ENCODE data around the gene TIMP2.

TIMP2 gene

GRCh38 chr17:78898075-78898836 is 26.9 kb downstream of the TIMP2 start:
- no peak overlapping the region for H3K4me3 ChIP-seq (ENCODE audit: low read length)
- TF ChIP-seq CTCF (conservative IDR thresholded peaks at IDR 0.05; ENCODE audit: low read depth, low read length) = no peak
- DNase-seq (ENCODE audit: low read depth) = no peak

- H3K4me3 ChIP-seq (ENCODE audit: low read length) = no peak overlapping the region
- TF ChIP-seq CTCF (conservative IDR thresholded peaks at IDR 0.05; ENCODE audit: low read depth, low read length) = no peak
- no peak for DNase-seq (ENCODE audit: low read depth)
These were observed 27.5 kb downstream of the TIMP2 start for GRCh38 chr17:78897664-78898047.

GRCh38 chr17:78896834-78897663 is 28.1 kb downstream of the TIMP2 start:
- no peak for TF ChIP-seq CTCF (conservative IDR thresholded peaks at IDR 0.05; ENCODE audit: low read depth, low read length)
- H3K4me3 ChIP-seq (ENCODE audit: low read length) = no peak overlapping the region
- no peak for DNase-seq (ENCODE audit: low read depth)

GRCh38 chr17:78896091-78896833 is 28.9 kb downstream of the TIMP2 start:
- H3K4me3 ChIP-seq (ENCODE audit: low read length) = no peak overlapping the region
- TF ChIP-seq CTCF (conservative IDR thresholded peaks at IDR 0.05; ENCODE audit: low read depth, low read length) = no peak
- DNase-seq (ENCODE audit: low read depth) = no peak

GRCh38 chr17:78895322-78895721 is 29.9 kb downstream of the TIMP2 start:
- no peak for DNase-seq (ENCODE audit: low read depth)
- H3K4me3 ChIP-seq (ENCODE audit: low read length) = no peak overlapping the region
- TF ChIP-seq CTCF (conservative IDR thresholded peaks at IDR 0.05; ENCODE audit: low read depth, low read length) = no peak

GRCh38 chr17:78893684-78894083 is 31.5 kb downstream of the TIMP2 start:
- TF ChIP-seq CTCF (conservative IDR thresholded peaks at IDR 0.05; ENCODE audit: low read depth, low read length) = no peak
- DNase-seq (ENCODE audit: low read depth) = no peak
- H3K4me3 ChIP-seq (ENCODE audit: low read length) = no peak overlapping the region

All from retinal pigment epithelial cell (primary cell).